ENCODE measurements around the gene AFAP1L2. TPM values are rescaled to one million over a fixed set of nuclear protein-coding genes. Genes with fewer than 3 reads are reported as not detected.

AFAP1L2 gene
- total RNA-seq, 1 experiment from 2014 or later = 170 TPM

GRCh38 chr10:114384181-114384580 is 20.1 kb downstream of the AFAP1L2 start:
- DNase-seq (ENCODE audit: low read depth, low spot score) (no peak), ATAC-seq (no peak)
- H3K4me3 ChIP-seq (ENCODE audit: low read depth in 2 of 2, low read length in 2 of 2) = no peak overlapping the region
- POLR2A ChIA-PET = no interaction called here
- in situ Hi-C loops (cut with HindIII; ENCODE audit: low pct_unique_long_range_greater_than_20kb, low sequenced_read_pairs) (no loop called here), intact Hi-C loops (cut with micrococcal nuclease; ENCODE audit: unreplicated experiment) (no loop called here)
- H3K36me3 ChIP-seq (ENCODE audit: control insufficient read depth, insufficient read depth, low read length) = no peaks in the 10 kb centered on the region
- no peaks in the 10 kb centered on the region for H3K9me3 ChIP-seq (ENCODE audit: control insufficient read depth, insufficient read depth, low read depth, low read length)
- peaks cover 58% of the 10 kb centered on the region for H3K4me1 ChIP-seq (ENCODE audit: control insufficient read depth, insufficient read depth, low read length)
- TF ChIP-seq POLR2AphosphoS5 (IDR thresholded peaks at IDR 0.05; ENCODE audit: low read depth, low read length) (no peak), TCF7L2 (IDR thresholded peaks at IDR 0.05; ENCODE audit: low read depth, low read length) (no peak), SIN3A (IDR thresholded peaks at IDR 0.05; ENCODE audit: borderline replicate concordance, insufficient read depth, low read depth, low read length) (no peak), REST (IDR thresholded peaks at IDR 0.05; ENCODE audit: insufficient read depth in 1 of 2, low read depth in 2 of 2, low read length in 1 of 2) (no peak), CTCF (IDR thresholded peaks at IDR 0.05) (no peak)
- CTCF ChIA-PET = interaction anchor here (0.5 kb wide), 1 partner anchor 78 kb away, joined by 5 read pairs; no protein-coding TSS in a partner anchor
- no peaks in the 10 kb centered on the region for H3K27me3 ChIP-seq (ENCODE audit: control insufficient read depth, insufficient read depth, low read length)
- no TSS peak for BruUV-seq (replicated peaks)
- H3K27ac ChIP-seq (ENCODE audit: low read length) = no peak overlapping the region

GRCh38 chr10:114380797-114381196 is 23.5 kb downstream of the AFAP1L2 start:
- intact Hi-C loops (cut with micrococcal nuclease; ENCODE audit: unreplicated experiment) (no loop called here), in situ Hi-C loops (cut with HindIII; ENCODE audit: low pct_unique_long_range_greater_than_20kb, low sequenced_read_pairs) (no loop called here)
- no peak overlapping the region for H3K4me3 ChIP-seq (ENCODE audit: low read depth in 2 of 2, low read length in 2 of 2)
- CTCF ChIA-PET = no interaction called here
- H3K27me3 ChIP-seq (ENCODE audit: control insufficient read depth, insufficient read depth, low read length) = no peaks in the 10 kb centered on the region
- H3K4me1 ChIP-seq (ENCODE audit: control insufficient read depth, insufficient read depth, low read length) = peaks cover 41% of the 10 kb centered on the region
- ATAC-seq (no peak), DNase-seq (ENCODE audit: low read depth, low spot score) (no peak)
- POLR2A ChIA-PET = no interaction called here
- no peak overlapping the region for H3K27ac ChIP-seq (ENCODE audit: low read length)
- H3K9me3 ChIP-seq (ENCODE audit: control insufficient read depth, insufficient read depth, low read depth, low read length) = no peaks in the 10 kb centered on the region
- H3K36me3 ChIP-seq (ENCODE audit: control insufficient read depth, insufficient read depth, low read length) = no peaks in the 10 kb centered on the region
- BruUV-seq (replicated peaks) = TSS peak; percentile 10
- no peak for TF ChIP-seq TCF7L2 (IDR thresholded peaks at IDR 0.05; ENCODE audit: low read depth, low read length)
- TF ChIP-seq CTCF (IDR thresholded peaks at IDR 0.05) = no peak
- TF ChIP-seq POLR2AphosphoS5 (IDR thresholded peaks at IDR 0.05; ENCODE audit: low read depth, low read length) = no peak
- no peak for TF ChIP-seq SIN3A (IDR thresholded peaks at IDR 0.05; ENCODE audit: borderline replicate concordance, insufficient read depth, low read depth, low read length)
- no peak for TF ChIP-seq REST (IDR thresholded peaks at IDR 0.05; ENCODE audit: insufficient read depth in 1 of 2, low read depth in 2 of 2, low read length in 1 of 2)

Data from Panc1 (cell line).